ENCODE measurements around the gene GM2A.

DNA sequence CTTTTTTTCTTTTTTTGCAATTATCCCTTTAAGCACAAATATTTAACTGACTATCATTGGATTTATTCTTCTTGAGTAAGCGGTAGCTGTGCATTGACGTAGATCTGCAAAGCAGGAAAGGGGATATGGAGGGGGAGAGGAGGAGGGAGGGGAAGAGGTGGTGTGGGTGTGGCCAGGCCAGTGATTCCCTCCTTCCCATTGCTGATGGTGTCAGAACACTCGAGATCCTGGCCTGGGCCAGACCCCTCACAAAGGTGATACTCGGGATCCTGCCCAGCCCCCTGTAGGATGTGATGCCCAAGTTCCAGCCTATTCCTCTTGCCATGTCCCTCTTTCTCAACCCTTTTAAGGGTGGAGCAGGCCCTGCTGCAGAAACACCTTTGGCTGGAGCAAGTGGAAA, 40.6 kb downstream of the GM2A start:
- TF ChIP-seq, protein P1, sequence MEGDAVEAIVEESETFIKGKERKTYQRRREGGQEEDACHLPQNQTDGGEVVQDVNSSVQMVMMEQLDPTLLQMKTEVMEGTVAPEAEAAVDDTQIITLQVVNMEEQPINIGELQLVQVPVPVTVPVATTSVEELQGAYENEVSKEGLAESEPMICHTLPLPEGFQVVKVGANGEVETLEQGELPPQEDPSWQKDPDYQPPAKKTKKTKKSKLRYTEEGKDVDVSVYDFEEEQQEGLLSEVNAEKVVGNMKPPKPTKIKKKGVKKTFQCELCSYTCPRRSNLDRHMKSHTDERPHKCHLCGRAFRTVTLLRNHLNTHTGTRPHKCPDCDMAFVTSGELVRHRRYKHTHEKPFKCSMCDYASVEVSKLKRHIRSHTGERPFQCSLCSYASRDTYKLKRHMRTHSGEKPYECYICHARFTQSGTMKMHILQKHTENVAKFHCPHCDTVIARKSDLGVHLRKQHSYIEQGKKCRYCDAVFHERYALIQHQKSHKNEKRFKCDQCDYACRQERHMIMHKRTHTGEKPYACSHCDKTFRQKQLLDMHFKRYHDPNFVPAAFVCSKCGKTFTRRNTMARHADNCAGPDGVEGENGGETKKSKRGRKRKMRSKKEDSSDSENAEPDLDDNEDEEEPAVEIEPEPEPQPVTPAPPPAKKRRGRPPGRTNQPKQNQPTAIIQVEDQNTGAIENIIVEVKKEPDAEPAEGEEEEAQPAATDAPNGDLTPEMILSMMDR (IDR thresholded peaks at IDR 0.05) = no peak
- no peak for TF ChIP-seq POLR2A (IDR thresholded peaks at IDR 0.05)
